NB4 (cell line): ENCODE data around the gene NWD2.

Source experiments
- DNase-seq: peaks from one replicate; pipeline ENCODE4 v3.0.0; 2010; ENCODE audit warnings: low read depth
- H3K4me3 ChIP-seq: one replicate; pipeline ENCODE4 v1.5.1; 2011; ENCODE audit warnings: mild to moderate bottlenecking, low read depth, low read length, moderate library complexity
- CTCF ChIP-seq: IDR thresholded peaks from one replicate; pipeline ENCODE4 v1.5.1; 2012; ENCODE audit warnings: low read depth, low read length
- MAX ChIP-seq: IDR thresholded peaks from 2 replicates; pipeline ENCODE4 v1.6.1; 2011; ENCODE audit warnings: low read depth, low read length
- MYC ChIP-seq: IDR thresholded peaks from 2 replicates; pipeline ENCODE4 v1.6.1; 2011; ENCODE audit warnings: low read depth, low read length
- POLR2A ChIP-seq: IDR thresholded peaks from 2 replicates; pipeline ENCODE4 v1.6.1; 2011; ENCODE audit warnings: mild to moderate bottlenecking; ENCODE audit not compliant: insufficient read length; ENCODE audit errors: extremely low read depth

Gene NWD2

GRCh38 chr4:37415845-37416369 is 171.4 kb downstream of the NWD2 start:
- DNase-seq = no peak
- TF ChIP-seq MAX (no peak), CTCF (no peak), POLR2A (no peak), MYC (no peak)
- no peak overlapping the region for H3K4me3 ChIP-seq

- no peak for DNase-seq
- no peak for TF ChIP-seq POLR2A
Observed at GRCh38 chr4:37421614-37422013, 177.1 kb downstream of the NWD2 start.

GRCh38 chr4:37422102-37422501 is 177.6 kb downstream of the NWD2 start:
- no peak overlapping the region for H3K4me3 ChIP-seq
- DNase-seq = no peak
- no peak for TF ChIP-seq CTCF
- no peak for TF ChIP-seq MAX
- no peak for TF ChIP-seq MYC
- TF ChIP-seq POLR2A = no peak

More at GRCh38 chr4:37421614-37422013, 177.1 kb downstream of the NWD2 start:
- H3K4me3 ChIP-seq = no peak overlapping the region

- H3K4me3 ChIP-seq = no peak overlapping the region
- no peak for DNase-seq
- TF ChIP-seq MYC = no peak
- TF ChIP-seq POLR2A = no peak
- TF ChIP-seq MAX = no peak
- no peak for TF ChIP-seq CTCF
Observed at GRCh38 chr4:37422638-37423037, 178.1 kb downstream of the NWD2 start.

GRCh38 chr4:37423310-37423709 is 178.8 kb downstream of the NWD2 start:
- DNase-seq = no peak

GRCh38 chr4:37424753-37425152 is 180.2 kb downstream of the NWD2 start:
- no peak for DNase-seq
- H3K4me3 ChIP-seq = no peak overlapping the region
- TF ChIP-seq POLR2A (no peak), MAX (no peak), CTCF (no peak), MYC (no peak)

More at GRCh38 chr4:37423310-37423709, 178.8 kb downstream of the NWD2 start:
- H3K4me3 ChIP-seq = no peak overlapping the region
- no peak for TF ChIP-seq MYC
- no peak for TF ChIP-seq CTCF
- no peak for TF ChIP-seq MAX
- no peak for TF ChIP-seq POLR2A
